ENCODE results near the gene SCN5A.

DNA sequence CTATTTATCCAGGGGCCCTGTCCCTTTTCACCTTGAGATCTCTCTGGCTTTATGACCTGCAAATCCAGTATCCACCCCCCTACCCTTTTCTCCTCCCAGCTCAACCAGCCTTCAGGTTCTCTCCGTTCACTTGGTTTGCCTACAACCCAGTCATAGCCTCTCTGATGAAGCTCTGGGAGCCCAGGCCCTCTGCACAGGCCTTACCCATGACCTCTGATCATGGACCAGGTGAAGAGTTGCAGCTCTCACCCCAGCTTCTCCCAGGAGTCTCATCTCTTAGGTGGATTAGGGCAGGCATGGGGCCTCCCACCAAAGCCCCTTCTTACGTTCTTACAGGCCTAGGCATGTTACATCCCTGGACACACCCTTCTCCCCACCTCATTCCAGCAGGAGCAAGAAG lies 93.6 kb downstream of the SCN5A start:
- TF ChIP-seq CTCF (IDR thresholded peaks at IDR 0.05 in 2 of 3, conservative IDR thresholded peaks at IDR 0.05 in 1 of 3; ENCODE audit: borderline replicate concordance in 1 of 3, insufficient read depth in 1 of 3, low read depth in 2 of 3, low read length in 2 of 3): no peak
- no peak for TF ChIP-seq JUND (IDR thresholded peaks at IDR 0.05)
- no peak for TF ChIP-seq CEBPB (IDR thresholded peaks at IDR 0.05; ENCODE audit: low read depth)
- no peak for TF ChIP-seq POLR2A (IDR thresholded peaks at IDR 0.05; ENCODE audit: borderline replicate concordance, extremely low read depth, insufficient read depth, insufficient read length)
- no peak for TF ChIP-seq POLR2AphosphoS5 (IDR thresholded peaks at IDR 0.05; ENCODE audit: low read depth, low read length)
